SKM-1 treated with dmso at 0.1 percent for 144 hours (cell line): ENCODE data around the gene BAG2.

Source experiments
- DNase-seq: peaks from one replicate; lab custom pipeline; 2025; ENCODE audit not compliant: unreplicated experiment; lab: John Stamatoyannopoulos, UW

BAG2 gene

GRCh38 chr6:57173886-57174510, 1.9 kb downstream of the BAG2 start:
- no peak for DNase-seq

DNA sequence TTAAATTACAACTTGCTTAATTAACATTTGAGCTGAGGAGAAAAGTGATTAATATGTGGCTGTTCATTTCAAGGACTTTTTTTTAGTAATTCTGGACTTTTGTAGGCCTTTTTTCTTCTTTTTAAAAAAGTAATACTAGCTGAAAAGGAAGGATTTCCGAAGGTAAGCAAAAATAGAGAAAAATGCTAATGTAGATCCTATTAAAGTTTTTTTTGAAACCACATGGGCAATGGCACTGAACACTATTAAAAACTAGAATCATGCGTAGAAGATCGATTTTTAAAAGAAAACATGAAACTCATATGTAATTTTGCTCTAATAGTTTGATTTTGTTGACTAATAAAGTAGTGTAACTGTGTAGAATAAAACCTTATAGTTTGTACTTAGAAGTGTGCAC, 2.4 kb downstream of the BAG2 start:
- no peak for DNase-seq

DNA sequence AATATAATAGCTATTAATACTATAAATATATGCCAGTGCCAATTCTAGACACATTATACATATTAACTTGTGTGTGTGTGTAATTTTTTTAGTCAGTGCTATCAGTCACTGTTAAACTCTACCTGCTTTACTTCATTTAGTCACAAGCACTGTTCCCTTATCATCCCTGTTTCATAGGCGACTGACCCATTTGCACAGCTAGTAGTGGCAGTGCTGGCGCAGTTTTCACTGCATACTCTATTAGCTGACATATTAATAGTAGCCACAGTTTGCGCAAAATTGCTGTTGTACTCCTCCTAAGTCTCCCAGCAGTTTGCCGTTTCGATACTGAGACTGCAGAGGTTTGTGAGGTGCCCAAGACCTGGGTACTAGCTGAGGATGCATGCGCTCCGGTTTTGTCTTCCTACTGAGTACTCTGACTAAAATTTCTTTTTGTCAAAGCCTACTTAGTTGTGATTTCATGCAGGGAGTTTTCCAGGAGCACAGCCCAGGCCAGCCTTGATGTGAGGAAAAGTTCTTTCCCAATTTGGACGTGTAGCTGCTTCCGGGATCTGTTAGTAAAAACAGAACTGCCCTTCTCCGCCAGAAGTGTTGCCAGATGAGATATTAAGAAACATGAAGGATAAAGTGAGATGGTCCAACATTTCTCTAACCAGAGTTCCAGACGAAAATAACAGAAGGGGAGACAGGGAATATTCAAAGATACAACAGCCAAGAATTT, 5.6 kb downstream of the BAG2 start:
- no peak for DNase-seq

DNA sequence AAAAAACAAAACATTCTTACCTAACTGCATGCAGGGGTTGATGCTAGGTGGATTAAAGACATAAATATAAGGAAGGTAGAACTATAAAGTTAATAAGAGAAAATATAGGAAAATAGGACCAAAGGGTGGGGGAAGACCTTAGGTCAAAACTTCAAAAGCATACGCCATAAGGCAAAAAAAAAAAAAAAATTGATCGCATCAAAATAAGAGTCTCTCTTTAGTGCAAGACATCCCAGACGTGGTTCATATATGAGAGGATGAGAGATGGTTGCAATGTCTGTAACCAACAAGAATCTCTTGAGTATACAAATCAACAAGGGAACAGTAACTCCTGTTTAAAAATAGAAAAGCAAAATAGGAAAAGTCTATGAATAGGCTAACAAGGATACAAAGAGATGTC, 8.5 kb downstream of the BAG2 start:
- no peak for DNase-seq

DNA sequence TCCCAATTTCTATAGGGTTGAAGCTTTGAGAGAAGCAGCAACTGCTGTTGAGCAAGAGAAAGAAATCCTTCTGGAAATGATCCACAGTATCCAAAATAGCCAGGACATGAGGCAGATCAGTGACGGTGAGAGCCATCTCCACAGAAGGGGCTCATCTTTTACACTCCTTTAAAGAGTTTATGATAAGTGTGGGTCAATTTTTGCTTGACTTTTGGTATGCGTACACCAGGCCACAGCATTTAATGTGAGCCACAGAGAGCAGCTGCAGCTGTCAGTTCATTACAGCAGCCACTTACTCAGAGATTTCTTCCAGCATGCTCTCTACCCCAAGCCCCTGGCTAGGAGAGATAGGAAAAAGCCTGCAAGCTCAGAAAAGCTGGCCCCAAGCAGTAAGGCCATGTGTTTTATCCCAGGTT, 9.9 kb downstream of the BAG2 start:
- no peak for DNase-seq

DNA sequence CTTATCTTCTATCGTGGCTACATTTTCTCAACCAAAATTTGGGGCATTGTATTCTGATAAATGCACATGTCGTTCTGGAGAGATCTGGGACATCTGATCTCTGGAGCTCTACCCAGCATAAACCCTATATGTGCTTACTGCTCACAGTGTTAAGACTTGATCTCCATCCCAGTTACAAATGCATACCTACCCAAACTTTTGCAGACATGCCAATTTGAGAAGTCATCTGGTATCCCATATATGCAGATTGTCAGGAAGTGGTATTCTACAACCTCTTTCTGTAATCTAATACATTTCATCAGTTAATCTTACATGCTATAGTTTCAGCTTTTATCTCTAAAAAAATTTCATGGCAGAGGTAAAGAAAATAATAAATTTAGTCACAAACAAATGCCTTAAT, 11.2 kb downstream of the BAG2 start:
- no peak for DNase-seq

DNA sequence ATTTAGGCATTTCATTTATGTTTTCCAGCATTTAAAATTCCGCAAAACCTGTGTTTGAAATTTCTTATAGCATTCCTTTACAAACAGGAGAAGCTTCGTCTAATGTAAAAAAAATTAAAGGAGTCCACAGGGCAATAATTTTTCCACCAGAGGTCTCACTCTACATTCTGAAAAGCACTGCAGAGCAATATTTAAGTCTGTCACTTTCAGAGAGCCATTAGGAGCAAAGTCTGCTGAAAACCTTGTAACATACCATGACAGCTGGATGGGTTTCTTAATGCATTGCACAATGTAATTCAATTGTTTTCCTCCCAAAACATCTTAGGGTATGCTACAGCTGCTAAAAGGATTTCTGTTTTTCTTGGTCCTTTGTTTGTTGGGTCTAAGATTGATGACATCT, 18.0 kb downstream of the BAG2 start:
- no peak for DNase-seq

- DNase-seq = no peak
These were observed 21.1 kb downstream of the BAG2 start for GRCh38 chr6:57193177-57193576.

DNA sequence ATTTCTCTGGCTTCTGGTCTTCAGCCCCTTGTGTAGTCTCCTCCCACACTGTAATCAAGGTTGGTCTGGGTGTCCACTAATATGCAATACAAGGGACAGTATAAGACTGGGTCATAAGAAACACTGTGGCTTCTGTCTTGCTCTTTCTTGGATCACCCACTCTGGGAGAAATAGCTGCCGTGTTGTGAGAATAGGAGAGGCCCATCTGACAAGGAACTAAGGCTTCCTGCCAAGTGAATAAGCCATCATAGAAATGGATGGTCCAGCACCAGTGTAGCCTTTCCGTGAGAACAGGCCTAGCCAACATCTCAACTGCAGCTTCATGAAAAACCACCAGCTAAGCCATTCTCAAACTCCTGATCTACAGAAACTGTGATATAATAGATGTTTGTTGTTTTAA, 23.3 kb downstream of the BAG2 start:
- DNase-seq = no peak

DNA sequence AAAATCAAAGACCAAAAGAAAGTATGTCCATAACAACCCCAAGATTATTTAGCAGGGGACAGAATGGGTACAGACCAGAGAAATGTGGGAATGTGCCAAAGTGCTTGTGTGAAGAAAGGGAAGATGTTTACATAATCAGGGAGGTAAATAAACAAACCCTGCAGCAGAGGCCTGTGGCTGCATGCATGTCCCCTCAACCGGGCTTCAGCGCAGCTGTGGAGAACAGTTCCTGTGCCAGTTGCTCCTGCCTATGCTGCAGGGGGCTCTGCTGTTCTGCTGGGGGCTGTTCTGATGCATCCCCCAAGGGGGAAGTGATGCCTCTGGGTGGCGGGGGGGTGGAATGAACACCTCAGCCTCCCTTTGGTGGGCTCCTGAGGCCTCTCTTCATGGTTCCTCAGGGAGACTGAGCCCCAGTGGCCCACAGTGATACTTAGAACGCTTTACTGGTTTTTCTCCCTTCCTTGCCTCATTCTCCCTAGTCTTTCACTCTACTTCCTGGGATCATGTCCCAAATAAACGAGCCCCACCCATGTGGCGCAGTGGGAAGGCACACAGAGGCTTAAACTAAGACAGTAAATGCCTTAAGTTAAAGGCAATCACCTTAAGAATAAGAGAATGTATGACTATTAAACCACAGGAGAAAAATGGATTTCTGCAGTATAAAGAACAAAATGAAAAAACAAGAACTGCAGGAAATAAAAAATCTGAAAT, 27.0 kb downstream of the BAG2 start:
- no peak for DNase-seq

DNA sequence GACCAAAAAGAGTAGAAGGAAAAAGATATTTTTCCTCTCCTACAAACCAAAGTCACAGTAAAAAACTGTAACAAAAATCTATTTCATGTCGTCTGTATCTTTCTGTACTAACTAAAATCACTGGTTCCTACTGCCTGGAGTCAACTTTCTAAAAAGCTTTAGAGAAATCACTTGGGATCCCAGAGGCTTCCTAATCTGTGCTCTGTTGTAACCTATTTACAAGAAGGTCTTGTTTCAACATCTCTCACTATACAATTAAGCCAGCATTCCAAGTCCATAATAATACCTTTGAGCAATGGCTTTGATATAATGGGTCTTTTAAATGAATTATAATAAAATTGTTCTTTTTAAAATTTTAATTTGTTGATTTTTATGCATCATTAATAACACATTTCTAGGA, 29.6 kb downstream of the BAG2 start:
- no peak for DNase-seq

- DNase-seq = no peak
These were observed 33.6 kb downstream of the BAG2 start for GRCh38 chr6:57205550-57206328.

DNA sequence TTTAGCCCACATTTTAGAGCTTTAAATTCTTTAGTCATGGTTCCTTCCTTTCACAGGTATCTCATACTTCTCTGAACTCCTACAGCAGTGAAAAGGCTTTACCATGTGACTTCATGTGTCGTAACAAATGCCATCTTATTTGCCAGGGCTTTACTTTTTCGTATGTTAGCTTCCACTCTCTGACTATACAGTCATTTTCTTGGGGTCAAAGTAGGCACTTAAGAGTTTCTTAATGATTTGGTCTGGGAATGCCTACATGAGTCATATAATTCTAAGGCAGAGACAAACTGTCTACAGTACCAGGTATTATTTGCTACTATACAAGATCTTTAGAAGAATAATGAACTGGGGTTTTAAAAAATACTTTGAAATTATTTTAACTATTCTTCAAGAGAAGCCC, 35.0 kb downstream of the BAG2 start:
- no peak for DNase-seq

- no peak for DNase-seq
These were observed 35.7 kb downstream of the BAG2 start for GRCh38 chr6:57207872-57208271.

- no peak for DNase-seq
These were observed 36.9 kb downstream of the BAG2 start for GRCh38 chr6:57209030-57209429.

GRCh38 chr6:57210060-57210459, 37.9 kb downstream of the BAG2 start:
- no peak for DNase-seq

- DNase-seq = no peak
These were observed 43.1 kb downstream of the BAG2 start for GRCh38 chr6:57215260-57215659.

DNA sequence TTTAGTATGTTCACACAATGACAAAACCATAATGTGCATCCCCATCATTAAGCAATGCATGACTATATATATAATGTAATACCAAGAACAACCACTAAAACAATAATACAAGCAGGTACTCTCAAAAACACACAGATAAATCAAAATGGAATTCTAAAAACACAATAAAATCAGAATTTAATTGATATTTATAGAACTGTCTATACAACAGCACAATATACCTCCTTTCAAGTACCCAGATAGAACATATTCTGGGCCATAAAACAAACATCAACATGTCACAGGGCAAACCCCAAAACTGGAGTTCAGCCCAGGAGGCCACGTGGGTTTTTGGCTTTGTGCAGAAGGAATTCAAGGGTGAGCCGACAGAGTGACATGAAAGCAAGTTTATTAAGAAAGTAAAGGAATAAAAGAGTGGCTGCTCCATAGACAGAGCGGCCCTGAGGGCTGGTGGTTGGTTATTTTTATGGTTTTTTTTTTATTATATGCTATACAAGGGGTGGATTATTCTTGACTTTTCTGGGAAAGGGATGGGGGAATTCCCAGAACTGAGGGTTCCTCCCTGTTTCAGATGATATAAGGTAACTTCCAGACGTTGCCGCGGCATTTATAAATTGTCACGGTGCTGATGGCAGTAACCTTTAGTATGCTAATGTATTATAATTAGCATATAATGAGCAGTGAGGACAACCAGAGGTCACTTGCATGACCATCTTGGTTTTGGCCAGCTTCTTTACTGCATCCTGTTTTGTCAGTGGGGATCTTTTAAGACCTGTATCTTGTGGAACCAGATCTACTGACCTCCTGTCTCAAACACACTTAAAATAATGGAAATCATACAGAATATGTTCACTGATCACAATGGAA, 44.3 kb downstream of the BAG2 start:
- DNase-seq = no peak

GRCh38 chr6:57217270-57217669, 45.1 kb downstream of the BAG2 start:
- no peak for DNase-seq

DNA sequence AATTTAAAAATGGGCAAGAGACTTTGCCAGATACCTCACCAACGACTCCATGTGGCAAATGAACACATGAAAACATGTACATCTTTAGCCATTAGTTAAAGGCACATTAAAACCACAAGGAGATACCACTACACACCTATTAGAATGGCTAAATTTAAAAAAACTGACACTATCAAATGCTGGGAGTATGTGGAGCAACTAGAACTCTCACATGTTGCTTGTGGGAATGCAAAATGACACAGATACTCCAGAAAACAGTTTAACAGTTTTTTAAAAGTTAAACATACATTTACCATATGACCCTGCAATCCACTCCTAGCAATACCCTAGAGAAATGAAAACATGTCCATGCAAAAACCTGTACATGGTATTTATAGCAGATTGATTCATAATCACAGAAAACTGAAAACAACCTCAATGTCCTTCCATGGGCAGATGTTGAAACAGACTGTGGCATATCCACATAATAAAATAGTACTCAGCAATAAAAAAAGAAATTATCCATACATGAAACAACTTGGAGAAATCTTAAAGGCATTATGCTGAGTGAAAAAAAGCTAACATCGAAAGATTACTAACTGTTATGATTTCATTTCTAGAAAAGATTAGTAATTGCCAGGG, 48.1 kb downstream of the BAG2 start:
- DNase-seq = no peak
